Posterior cingulate gyrus (tissue), 11 donors: ENCODE measurements around the gene ADARB1.

Source experiments
- DNase-seq, 10 donors: peaks; one replicate each; pipeline versions ENCODE4 v3.0.0 to v3.0.0-alpha.2; 2020 to 2021; ENCODE audit warnings: mixed read lengths in 3 of 10
- intact Hi-C: fragments of 100-400 bp; cut with DNase I; formaldehyde crosslinking; loops from one replicate; pipeline ENCODE4 v1.15.1; 2023

ADARB1 gene

DNA sequence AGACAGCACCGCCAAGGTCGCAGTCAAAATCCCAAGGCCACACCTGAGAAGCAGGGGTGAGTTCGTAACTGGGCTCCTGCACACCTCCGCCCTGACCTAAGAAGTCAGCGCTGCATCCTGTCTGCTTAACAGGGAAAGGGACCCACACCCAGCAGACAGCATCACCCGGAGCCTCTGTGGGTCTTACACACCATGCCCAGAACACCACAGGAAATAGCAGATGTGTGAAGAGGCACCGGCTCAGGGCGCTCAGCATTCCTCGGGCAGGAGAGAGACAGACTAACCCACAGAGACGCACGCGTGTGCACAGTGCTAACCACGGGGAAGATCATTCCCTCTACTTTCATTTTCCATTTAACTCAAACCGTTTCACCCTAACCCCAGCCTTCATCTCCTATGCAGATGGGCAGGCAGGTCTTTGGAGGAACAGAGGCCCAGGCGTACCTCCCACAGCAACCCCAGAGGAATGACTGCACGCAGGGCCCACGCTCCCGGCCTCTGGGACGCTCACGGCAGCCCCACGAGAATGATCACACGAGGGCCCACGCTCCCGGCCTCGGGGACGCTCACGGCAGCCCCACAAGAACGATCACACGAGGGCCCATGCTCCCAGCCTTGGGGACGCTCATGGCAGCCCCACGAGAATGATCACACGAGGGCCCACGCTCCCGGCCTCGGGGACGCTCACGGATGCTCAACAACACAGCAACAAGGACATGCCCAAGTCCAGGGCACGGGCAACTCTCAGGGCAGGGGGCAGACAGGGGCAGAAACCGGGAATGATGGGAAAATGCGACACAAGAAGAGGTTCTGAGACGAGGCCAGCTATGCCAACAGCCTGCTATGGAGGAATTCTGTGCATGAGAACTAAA is 192.4 kb downstream of the ADARB1 start:
- peak in 3 of 10 donors; percentile 3 to 75 (median 55) for DNase-seq
- intact Hi-C loops = no loop called here

GRCh38 chr21:45267390-45267760 is 193.0 kb downstream of the ADARB1 start:
- intact Hi-C loops = no loop called here
- DNase-seq = peak in 1 of 10 donors; percentile 52

DNA sequence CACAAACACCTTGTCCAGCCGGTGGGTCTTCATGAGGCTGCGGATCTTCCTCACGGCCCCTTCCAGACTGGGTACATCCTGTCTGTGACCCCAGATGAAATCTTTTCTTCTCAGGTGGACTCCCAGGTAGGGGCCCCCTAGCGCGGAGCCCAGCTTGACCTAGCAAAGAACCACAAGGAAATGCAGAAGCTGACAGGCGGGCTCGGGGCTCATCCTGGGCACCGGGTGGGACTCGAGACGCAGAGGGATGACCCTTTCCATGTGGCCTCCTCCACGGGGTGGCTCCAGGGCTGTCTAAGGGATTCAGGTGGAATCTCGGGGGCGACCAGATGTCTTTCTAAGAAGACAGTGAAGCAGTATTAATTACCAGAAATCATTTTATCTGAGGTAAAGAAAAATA is 195.5 kb downstream of the ADARB1 start:
- DNase-seq = peak in 3 of 10 donors; percentile 6 to 70 (median 52)
- intact Hi-C loops = no loop called here

- DNase-seq = peak in 3 of 10 donors; percentile 11 to 61 (median 56)
- intact Hi-C loops = no loop called here
These were observed 196.0 kb downstream of the ADARB1 start for GRCh38 chr21:45270306-45270821.
